HFF-Myc (cell line): ENCODE results near the gene PANX2.

Source experiments
- DNase-seq: peaks from one replicate; pipeline ENCODE4 v3.0.0-alpha.2; 2011; ENCODE audit warnings: low read depth; ENCODE audit errors: extremely low read depth
- H3K4me3 ChIP-seq: replicated peaks from 2 replicates; pipeline ENCODE4 v1.5.1; 2011; ENCODE audit warnings: low read depth, mild to moderate bottlenecking, control low read depth, low read length
- CTCF ChIP-seq: IDR thresholded peaks from 2 replicates; pipeline ENCODE4 v1.5.1; 2012; ENCODE audit warnings: mild to moderate bottlenecking, low read depth, low read length, control low read depth; ENCODE audit errors: missing control alignments

The PANX2 gene

DNA sequence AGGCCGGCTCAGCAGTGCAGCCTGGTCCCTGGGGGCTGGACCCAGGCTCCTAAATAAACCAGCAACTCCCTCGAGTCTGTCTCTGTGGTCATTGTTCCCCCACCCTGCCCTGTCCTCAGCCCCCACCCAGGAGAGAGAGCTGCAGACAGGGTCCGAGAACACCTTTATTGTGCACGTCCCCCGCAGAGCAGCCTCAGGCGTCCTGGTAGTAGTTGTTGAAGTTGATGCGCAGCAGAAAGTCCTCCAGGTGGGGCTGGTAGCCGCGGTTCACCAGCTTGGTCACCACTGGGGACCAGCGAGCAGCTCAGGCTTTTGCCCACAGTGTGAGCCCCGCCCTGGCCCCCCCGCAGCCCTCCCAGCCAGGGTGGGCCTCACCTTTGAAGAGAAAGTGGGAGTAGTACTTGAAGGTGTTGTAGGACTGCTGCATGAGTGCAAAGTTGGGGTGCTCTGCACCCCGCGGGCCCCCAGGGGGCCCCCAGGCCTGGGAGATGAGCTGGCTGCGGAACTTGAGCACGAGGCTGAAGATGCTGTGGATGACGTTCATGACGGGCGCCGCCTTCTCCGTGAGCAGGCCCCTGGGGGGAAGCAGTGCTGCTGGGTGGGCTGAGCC, 47.1 kb downstream of the PANX2 start:
- DNase-seq, result no peak
- no peak overlapping the region for H3K4me3 ChIP-seq
- no peak for TF ChIP-seq CTCF

DNA sequence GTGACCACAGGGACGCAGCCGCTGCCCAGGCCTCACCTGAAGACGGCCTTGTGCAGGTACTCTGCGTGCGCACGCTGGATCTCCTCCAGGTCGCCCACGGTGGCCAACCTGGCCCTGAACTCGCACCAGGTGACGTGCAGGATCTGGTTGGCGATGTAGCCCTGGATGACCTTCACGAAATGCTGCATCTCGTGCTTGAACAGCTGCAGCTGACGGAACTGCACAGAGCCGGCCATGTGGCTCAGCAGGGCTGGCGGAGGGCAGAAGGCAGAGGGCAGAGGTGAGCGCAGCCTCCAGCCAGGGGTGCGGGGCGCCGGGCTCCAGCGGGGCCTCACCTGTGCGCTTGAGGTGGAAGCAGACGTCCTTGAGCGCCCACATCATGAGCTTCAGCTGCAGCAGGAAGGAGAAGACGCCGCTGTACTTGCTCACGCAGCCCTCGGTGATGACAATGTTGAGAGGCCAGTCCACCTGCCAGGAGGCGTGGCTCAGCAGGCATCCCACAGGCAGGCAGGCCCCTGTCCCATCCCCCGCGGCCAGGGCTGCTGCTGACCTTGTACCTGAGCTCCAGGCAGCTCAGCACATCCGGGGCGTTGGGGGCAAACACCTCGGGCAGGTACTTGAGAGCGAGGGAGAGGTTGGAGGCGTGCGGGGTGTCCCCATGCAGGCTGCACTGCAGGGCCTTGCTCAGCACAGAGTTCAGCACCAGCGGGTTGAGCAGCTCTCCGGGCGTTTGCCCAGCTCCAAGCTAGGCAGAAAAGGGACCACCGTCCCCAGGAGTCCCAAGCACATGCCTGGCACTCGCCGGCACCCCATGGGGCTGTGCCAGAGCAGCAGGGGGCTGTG, 47.8 kb downstream of the PANX2 start:
- no peak for TF ChIP-seq CTCF
- no peak overlapping the region for H3K4me3 ChIP-seq
- no peak for DNase-seq

DNA sequence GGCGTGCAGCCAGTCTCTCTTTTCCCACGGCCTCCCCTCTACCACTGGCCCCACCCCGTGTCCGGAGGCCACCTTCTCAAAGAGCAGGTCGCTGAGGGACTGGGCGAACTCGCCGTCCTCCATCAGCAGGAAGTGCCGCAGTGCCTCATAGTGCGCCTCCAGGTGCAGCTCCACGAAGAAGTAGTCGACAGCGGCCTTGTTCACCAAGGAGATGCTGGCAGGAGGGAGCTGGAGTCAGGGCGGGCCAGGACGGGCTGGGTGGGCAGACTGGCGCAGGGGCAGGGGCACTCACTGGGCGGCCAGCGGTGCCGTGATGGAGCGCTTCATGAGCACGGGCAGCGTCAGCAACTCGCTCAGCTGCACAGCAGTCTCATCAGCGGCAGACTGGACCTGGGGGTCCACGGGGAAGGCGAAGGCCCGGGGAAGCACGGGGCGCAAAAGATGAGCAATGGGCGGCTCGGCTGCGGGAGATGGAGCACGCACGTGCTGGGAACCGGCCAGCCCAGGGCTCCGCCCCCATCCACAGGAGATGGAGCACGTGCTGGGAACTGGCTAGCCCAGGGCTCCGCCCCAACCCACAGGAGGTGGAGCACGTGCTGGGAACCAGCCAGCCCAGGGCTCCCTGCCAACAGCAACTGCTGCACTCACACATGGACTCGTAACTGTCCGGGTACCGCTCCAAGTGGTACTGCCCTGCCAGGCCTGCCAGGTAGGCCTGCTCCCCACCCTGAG, 48.6 kb downstream of the PANX2 start:
- no peak overlapping the region for H3K4me3 ChIP-seq
- no peak for TF ChIP-seq CTCF
- peak; percentile 65 for DNase-seq

- no peak for DNase-seq
- no peak overlapping the region for H3K4me3 ChIP-seq
- no peak for TF ChIP-seq CTCF
These were observed 49.5 kb downstream of the PANX2 start for GRCh38 chr22:50219800-50220602.

GRCh38 chr22:50220603-50221409, 50.3 kb downstream of the PANX2 start:
- TF ChIP-seq CTCF, result no peak
- no peak overlapping the region for H3K4me3 ChIP-seq

More at GRCh38 chr22:50220603-50221409, 50.3 kb downstream of the PANX2 start:
- no peak for DNase-seq
